HG02885 (cell line): ENCODE results near the gene DCAF17.
"Not testable (repeated sequence)": the region's sequence is repeated elsewhere in the genome, so short reads cannot be mapped to it uniquely, and the experiment has no call there.

Experiments used
- ATAC-seq: cut with Tn5 transposase; IDR thresholded peaks from one replicate; pipeline ENCODE4 v1.9.1; 2021; ENCODE audit warnings: mild to moderate bottlenecking; ENCODE audit not compliant: unreplicated experiment, poor library complexity

DCAF17 gene

DNA sequence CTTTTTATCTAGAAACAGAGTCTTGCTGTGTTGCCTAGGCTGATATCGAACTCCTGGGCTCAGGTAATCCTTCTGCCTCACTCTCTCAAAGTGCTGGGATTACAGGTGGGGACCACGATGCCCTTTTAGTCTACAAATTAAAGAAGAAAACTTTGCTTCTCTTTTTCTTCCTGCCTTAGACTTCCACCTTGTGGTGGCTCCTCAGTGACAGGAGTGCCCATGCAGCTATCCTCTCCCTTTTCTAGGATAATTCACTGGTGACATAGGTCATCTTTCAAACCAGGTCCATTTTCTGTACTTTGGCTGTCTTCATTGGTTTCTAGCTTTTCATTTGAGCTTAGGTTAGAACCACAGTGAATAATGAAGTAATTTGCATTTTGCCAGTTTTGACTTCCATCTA, 13.6 kb downstream of the DCAF17 start:
- ATAC-seq, result no peak

DNA sequence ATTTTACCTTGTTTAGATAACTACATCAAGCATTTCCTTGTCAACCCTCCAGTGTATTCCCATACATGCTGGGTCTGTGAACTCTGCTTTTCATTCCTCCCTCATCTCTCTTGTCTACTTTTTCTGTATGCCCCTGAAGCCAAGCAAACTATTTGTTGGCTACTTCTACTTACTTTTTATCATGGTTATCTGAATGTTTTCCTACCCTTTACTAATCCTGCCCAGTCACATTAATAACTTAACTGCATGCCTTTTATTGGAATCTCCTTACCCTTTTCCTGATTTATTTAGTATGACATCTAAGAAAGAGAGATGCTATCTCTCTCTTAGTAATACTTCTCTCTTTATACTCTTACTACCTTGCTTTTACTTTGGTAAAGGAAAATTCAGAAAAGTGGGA, 17.0 kb downstream of the DCAF17 start:
- ATAC-seq, result no peak

GRCh38 chr2:171452773-171453172, 18.7 kb downstream of the DCAF17 start:
- no peak for ATAC-seq

- ATAC-seq, result no peak
Observed at GRCh38 chr2:171459498-171459897, 25.5 kb downstream of the DCAF17 start.

GRCh38 chr2:171460537-171460936, 26.5 kb downstream of the DCAF17 start:
- no peak for ATAC-seq

GRCh38 chr2:171469176-171469575, 35.1 kb downstream of the DCAF17 start:
- ATAC-seq, result no peak

- ATAC-seq, result no peak
Observed at GRCh38 chr2:171470129-171470528, 36.1 kb downstream of the DCAF17 start.

- ATAC-seq, result no peak
Observed at GRCh38 chr2:171475979-171476378, 42.0 kb downstream of the DCAF17 start.

DNA sequence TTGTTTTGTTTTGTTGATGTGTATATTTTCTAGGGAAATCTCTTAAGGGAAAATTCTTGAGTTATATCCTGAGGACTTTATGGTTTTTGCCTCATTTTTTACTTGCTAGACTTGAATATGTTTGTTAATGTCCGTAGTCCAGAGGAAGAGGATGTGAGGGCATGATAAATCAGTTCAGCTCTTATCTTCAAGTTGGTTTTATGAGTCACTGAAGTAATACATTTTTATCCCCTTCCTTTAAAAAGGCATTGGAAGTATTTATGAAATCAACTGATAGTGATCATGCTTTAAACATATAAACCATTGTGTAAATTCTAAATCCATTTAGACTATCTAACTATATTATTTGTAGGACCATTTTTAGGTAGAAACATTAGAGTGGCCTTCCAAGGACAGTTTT, 44.3 kb downstream of the DCAF17 start:
- ATAC-seq, result no peak

DNA sequence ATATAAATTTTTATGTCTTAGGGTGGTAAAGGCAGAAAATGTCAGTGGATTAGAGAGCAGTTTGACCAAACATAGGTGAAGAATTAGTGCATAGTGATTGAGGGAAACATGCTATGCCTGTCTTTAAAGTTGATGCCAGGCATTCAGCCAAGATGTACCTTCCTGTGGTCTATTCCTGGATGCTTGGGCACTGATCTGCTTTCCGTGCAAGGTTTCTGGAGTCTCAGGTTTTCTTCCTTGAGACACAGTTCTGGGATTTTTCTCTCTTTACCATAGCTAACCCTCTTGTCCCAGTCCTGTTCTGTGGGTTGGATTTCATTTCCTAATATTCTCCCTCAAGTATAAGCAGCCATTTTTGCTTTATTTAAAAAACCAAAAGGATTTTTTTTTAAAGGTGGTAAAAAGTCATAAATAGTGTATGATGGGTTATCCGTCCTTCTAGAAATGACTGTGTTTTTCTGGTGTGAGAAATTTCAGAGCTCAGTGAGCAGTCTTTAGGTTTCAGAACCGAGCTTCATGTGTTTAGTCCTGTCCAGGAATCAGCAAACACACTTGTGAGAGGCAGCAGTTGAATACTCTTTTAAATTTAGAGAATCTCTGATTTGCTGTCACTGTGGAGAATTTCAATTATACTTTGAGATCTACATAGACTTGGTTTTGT, 45.3 kb downstream of the DCAF17 start:
- ATAC-seq, result no peak

GRCh38 chr2:171480908-171481307, 46.9 kb downstream of the DCAF17 start:
- ATAC-seq, result no peak

GRCh38 chr2:171482308-171482707, 48.3 kb downstream of the DCAF17 start:
- peak; percentile 46 for ATAC-seq

- ATAC-seq, result no peak
Observed at GRCh38 chr2:171482877-171483276, 48.9 kb downstream of the DCAF17 start.

DNA sequence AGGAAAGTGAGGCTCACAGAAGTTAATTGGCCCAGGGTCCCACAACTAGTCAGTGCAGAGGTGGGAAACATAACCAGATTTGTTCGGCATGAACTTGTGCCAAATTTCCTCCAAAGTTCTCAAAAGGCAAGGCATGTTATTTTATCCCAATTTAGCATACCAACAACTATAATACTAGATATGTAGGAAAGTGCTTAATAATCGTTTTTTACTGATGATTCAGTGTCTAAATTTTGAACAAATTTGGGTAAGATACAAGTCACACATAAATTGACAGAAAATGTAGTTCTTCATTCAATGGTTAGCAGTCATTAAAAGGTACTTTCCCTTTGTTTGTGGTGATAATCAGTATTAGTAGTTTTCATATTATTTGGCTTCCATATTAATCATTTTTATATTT, 49.8 kb downstream of the DCAF17 start:
- ATAC-seq, result no peak

- no peak for ATAC-seq
Observed at GRCh38 chr2:171485116-171485515, 51.1 kb downstream of the DCAF17 start.

DNA sequence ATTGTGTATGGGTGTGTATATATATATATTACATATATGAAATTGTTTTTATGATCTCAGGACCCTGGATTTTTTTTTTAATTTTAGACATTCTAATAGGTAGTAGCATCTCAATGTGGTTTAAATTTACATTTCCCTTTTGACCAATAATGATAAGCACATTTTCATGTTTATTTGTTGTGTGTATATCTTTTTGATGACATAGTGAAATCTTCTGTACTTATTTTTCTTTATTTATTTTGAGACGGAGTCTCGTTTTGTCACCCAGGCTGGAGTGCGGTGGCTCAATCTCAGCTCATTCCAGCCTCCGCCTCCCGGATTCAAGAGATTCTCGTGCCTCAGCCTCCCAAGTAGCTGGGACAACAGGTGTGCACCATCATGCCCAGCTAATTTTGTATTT, 53.2 kb downstream of the DCAF17 start:
- no peak for ATAC-seq

DNA sequence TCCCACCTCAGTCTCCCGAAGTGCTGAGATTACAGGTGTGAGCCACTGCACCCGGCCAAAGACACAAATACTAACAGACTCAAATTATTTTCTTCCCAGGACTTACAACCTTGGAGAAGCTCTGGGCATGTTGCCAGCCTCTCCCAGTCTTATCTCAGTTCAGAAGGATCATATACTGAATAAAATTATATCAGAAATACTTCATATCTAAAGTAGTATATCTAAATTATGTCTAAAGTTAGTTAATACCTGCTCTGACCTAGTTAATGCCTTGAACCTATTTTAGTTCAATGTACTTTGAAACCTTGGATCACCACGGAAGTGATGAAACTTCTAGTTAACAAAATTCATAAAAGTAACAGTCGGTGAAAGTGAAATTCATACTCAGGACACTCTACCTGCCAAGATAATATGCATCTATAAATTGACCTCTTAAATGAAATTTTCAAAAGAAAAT, 53.8 kb downstream of the DCAF17 start:
- no peak for ATAC-seq

GRCh38 chr2:171490577-171490976, 56.6 kb downstream of the DCAF17 start:
- ATAC-seq, result no peak

GRCh38 chr2:171491292-171491691, 57.3 kb downstream of the DCAF17 start:
- no peak for ATAC-seq

GRCh38 chr2:171492664-171493063, 58.6 kb downstream of the DCAF17 start:
- no peak for ATAC-seq

- ATAC-seq, result not testable (repeated sequence)
Observed at GRCh38 chr2:171497664-171498063, 63.6 kb downstream of the DCAF17 start.

- ATAC-seq, result no peak
Observed at GRCh38 chr2:171505374-171505773, 71.3 kb downstream of the DCAF17 start.
